ENCODE results near the gene SLC25A36. TPM values are rescaled to one million over a fixed set of nuclear protein-coding genes. Genes with fewer than 3 reads are reported as not detected.

The SLC25A36 gene
- polyA plus RNA-seq, 1 of the 3 experiments (the other 2 are of a cell fraction), result 23.3 TPM

DNA sequence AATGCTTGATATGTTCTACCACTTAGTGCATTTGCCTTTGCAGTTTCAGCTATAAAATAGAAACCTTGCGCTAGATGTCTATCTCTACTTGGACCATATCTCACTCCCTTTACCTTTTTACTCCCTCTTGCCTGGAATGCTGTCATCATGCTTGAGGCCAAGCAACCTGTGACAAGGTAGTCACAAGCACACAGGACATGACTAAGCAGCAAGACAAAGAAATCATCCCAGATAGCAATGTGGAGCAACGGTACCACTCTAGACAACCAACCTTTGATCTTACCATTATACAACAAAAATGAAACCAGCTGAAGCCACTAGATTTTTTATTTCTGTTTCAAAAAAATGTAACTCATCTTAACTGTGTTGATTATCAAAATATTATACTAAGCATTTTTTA lies 59.0 kb downstream of the SLC25A36 start:
- CTCF ChIA-PET, result interaction anchor here (0.6 to 6.4 kb wide), 46 partner anchors 9 to 308 kb away, joined by 3 to 134 read pairs (median 5); partner anchors contain the start of genes PXYLP1 and SPSB4
- Histone ChIP-seq H3K27ac (ENCODE audit: low read depth in 2 of 2, low read length in 1 of 2) (no peak overlapping the region), H3K79me2 (ENCODE audit: insufficient read depth) (no peaks in the 10 kb centered on the region), H3K4me1 (ENCODE audit: control insufficient read depth in 1 of 2, insufficient read depth in 2 of 2, low read depth in 1 of 2, low read length in 1 of 2) (no peaks in the 10 kb centered on the region), H3K4me2 (no peak overlapping the region), H3K9me3 (no peaks in the 10 kb centered on the region), H2AFZ (ENCODE audit: low read depth) (no peak overlapping the region), H3K9ac (no peak overlapping the region), H3K36me3 (replicated peaks in 1 of 2; ENCODE audit: control insufficient read depth in 1 of 2, insufficient read depth in 2 of 2, low read length in 1 of 2) (no peaks in the 10 kb centered on the region), H3K4me3 (ENCODE audit: low read depth in 2 of 2, low read length in 1 of 2) (no peak overlapping the region), H3F3A (replicated peaks; ENCODE audit: insufficient read depth) (no peaks in the 10 kb centered on the region), H4K20me1 (ENCODE audit: insufficient read depth) (no peaks in the 10 kb centered on the region), H3K9me2 (no peaks in the 10 kb centered on the region), H3K27me3 (ENCODE audit: insufficient read depth) (no peaks in the 10 kb centered on the region)
- TF ChIP-seq YY1 (IDR thresholded peaks at IDR 0.05; ENCODE audit: low read depth), result no peak
- TF ChIP-seq NFIC (IDR thresholded peaks at IDR 0.05; ENCODE audit: borderline replicate concordance), result no peak
- no peak for TF ChIP-seq GABPA (IDR thresholded peaks at IDR 0.05; ENCODE audit: low read depth)
- TF ChIP-seq SMC3 (IDR thresholded peaks at IDR 0.05; ENCODE audit: low read depth, low read length), result no peak
- TF ChIP-seq MEF2A (IDR thresholded peaks at IDR 0.05; ENCODE audit: borderline replicate concordance, low read depth), result no peak
- TF ChIP-seq GATA2 (CRISPR knock-in tag; IDR thresholded peaks at IDR 0.05), result no peak
- no peak for TF ChIP-seq EZH2phosphoT487 (IDR thresholded peaks at IDR 0.05; ENCODE audit: borderline replicate concordance, low read depth)
- no peak for TF ChIP-seq POLR2AphosphoS5 (IDR thresholded peaks at IDR 0.05; ENCODE audit: low read depth, low read length)
- TF ChIP-seq RCOR1 (IDR thresholded peaks at IDR 0.05; ENCODE audit: low read length), result no peak
- TF ChIP-seq NRF1 (IDR thresholded peaks at IDR 0.05; ENCODE audit: low read depth, low read length), result no peak
- TF ChIP-seq FOXJ3 (CRISPR knock-in tag; IDR thresholded peaks at IDR 0.05), result no peak
- no peak for TF ChIP-seq USF2 (IDR thresholded peaks at IDR 0.05; ENCODE audit: borderline replicate concordance, low read depth, low read length)
- no peak for TF ChIP-seq TCF12 (IDR thresholded peaks at IDR 0.05)
- no peak for TF ChIP-seq MXI1 (IDR thresholded peaks at IDR 0.05; ENCODE audit: low read depth, low read length)
- no peak for DNase-seq
- POLR2A ChIA-PET, result interaction anchor here (1.2 kb wide), 1 partner anchor 227 kb away, joined by 3 read pairs; no protein-coding TSS in a partner anchor
- 80% methylated on average over 2 of the region's 2 CpGs for WGBS (ENCODE audit: low lambda C conversion rate)

GRCh38 chr3:141006344-141006743 lies 64.7 kb downstream of the SLC25A36 start:
- no peaks in the 10 kb centered on the region for H3K9me3 ChIP-seq
- H3K9me2 ChIP-seq, result no peaks in the 10 kb centered on the region
- WGBS (ENCODE audit: low lambda C conversion rate), result 31% methylated on average over 1 of the region's 1 CpG
- no peaks in the 10 kb centered on the region for H3K79me2 ChIP-seq (ENCODE audit: insufficient read depth)
- H3K36me3 ChIP-seq (replicated peaks in 1 of 2; ENCODE audit: control insufficient read depth in 1 of 2, insufficient read depth in 2 of 2, low read length in 1 of 2), result no peaks in the 10 kb centered on the region
- H3K27me3 ChIP-seq (ENCODE audit: insufficient read depth), result no peaks in the 10 kb centered on the region
- H3F3A ChIP-seq (replicated peaks; ENCODE audit: insufficient read depth), result no peaks in the 10 kb centered on the region
- H3K4me2 ChIP-seq, result no peak overlapping the region
- H3K9ac ChIP-seq, result no peak overlapping the region
- H3K4me3 ChIP-seq (ENCODE audit: low read depth in 2 of 2, low read length in 1 of 2), result no peak overlapping the region
- H2AFZ ChIP-seq (ENCODE audit: low read depth), result no peak overlapping the region
- no peaks in the 10 kb centered on the region for H3K4me1 ChIP-seq (ENCODE audit: control insufficient read depth in 1 of 2, insufficient read depth in 2 of 2, low read depth in 1 of 2, low read length in 1 of 2)
- H3K27ac ChIP-seq (ENCODE audit: low read depth in 2 of 2, low read length in 1 of 2), result no peak overlapping the region
- no peak for TF ChIP-seq JUND (IDR thresholded peaks at IDR 0.05)
- DNase-seq, result no peak
- H4K20me1 ChIP-seq (ENCODE audit: insufficient read depth), result no peaks in the 10 kb centered on the region
- CTCF ChIA-PET, result interaction anchor here (2.2 to 9.8 kb wide), 3 partner anchors 100 to 186 kb away, joined by 10 to 107 read pairs (median 23); no protein-coding TSS in a partner anchor
- POLR2A ChIA-PET, result no interaction called here

Measured in SK-N-SH (cell line).